MM.1S (cell line): ENCODE results near the gene APOC3.

ENCODE experiments used
- CTCF ChIP-seq: fragments of 300-600 bp; sonication (generic); IDR thresholded peaks from 2 replicates; pipeline ENCODE4 v1.5.1; 2016; ENCODE audit warnings: antibody characterized with exemption, low read length, mixed read lengths
- EZH2 ChIP-seq: fragments of 300-600 bp; sonication (generic); optimal IDR thresholded peaks from 2 replicates; pipeline ENCODE3; 2017; ENCODE audit warnings: low read depth, mild to moderate bottlenecking, antibody characterized with exemption, low read length, mixed read lengths

GRCh38 chr11:116860303-116860702 is 30.6 kb downstream of the APOC3 start:
- TF ChIP-seq EZH2 (no peak), CTCF (no peak)
